Left renal cortex interstitium (tissue), 4 donors: ENCODE results near the gene GALNT13. TPM values are rescaled to one million over a fixed set of nuclear protein-coding genes. Genes with fewer than 3 reads are reported as not detected.

Source experiments
- DNase-seq, 4 donors: peaks; one replicate each; pipeline ENCODE4 v3.0.0-alpha.2; 2013; ENCODE audit warnings: low read depth in 4 of 4, low spot score in 2 of 4, missing footprints in 1 of 4
- polyA plus RNA-seq, 4 donors: library from polyadenylated mRNA; unstranded; fragments of 120-200 nt; gene quantifications; one replicate each; pipeline ENCODE4 v1.2.1, GENCODE V29; 2013; ENCODE audit not compliant: insufficient read length in 4 of 4

Gene GALNT13
- 1 to 10 TPM; 1.9 to 2.6 (median 2.4) TPM for polyA plus RNA-seq

DNA sequence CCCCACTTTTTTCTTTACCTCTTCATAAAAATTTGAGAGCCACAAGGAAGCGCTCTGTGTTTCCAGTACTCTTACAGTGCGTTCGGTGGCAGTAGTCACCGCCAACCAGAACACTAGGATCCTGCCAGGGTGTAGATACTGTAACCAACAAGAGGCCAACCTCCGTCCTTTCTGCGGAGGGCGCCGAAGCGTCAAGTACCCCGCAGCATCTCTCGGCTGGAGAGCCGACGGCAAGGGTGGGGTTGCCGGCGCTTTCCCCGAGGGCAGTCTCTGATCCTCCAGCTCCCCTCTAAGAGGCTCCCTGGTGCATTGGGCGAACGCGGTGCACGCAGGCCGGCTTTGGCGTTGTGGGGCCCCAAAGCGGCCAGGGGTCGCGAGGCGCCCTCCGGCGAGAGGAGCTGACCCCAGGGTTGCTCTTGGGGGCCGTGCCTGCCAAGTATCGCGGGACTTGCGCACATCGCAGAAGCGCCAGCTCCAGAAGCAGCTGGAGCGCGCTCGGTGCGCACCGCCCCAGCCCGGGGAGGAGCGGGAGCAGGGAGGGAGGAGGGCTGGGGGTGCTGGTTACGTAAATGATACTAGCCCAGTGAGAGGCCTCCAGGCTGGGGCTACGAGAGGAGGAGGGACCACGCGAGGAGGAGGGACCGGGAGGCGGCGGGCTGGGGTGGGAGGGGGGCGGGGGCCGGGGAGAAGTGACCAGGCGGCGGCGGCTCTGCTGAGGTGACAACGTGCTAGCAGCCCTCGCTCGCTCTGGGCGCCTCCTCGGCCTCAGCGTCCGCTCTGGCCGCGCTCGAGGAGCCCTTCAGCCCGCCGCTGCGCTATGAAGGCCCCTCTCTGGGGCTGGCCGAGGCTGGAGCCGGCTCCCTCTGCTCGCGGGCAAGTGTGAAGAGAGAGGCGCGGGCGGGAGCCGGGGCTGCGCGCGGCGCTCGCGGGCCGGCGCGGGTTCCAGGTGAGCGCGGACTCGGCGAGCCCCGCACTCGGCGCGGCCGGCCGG lies at the start of gene GALNT13:
TSS of gene GALNT13 (plus strand) at position 692 of the 991 bp plus-strand sequence.
- peak in 1 of 4 donors; percentile 22 for DNase-seq

DNA sequence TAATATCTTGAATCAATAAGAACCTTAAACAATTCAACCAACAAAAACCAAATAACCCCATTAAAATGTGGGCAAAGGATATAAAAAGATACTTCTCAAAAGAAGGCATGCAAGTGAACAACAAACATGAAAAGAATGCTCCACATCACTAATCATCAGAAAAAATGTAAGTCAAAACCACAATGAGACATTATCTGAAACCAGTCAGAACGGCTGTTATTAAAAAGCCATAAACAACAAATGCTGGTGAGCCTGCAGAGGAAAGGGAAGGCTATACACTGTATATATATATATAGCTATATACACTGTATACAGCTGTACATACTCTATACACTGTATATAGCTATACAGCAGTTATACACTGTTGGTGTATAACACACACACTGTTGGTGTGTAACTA lies 47.8 kb upstream of the GALNT13 start:
- no peak for DNase-seq

DNA sequence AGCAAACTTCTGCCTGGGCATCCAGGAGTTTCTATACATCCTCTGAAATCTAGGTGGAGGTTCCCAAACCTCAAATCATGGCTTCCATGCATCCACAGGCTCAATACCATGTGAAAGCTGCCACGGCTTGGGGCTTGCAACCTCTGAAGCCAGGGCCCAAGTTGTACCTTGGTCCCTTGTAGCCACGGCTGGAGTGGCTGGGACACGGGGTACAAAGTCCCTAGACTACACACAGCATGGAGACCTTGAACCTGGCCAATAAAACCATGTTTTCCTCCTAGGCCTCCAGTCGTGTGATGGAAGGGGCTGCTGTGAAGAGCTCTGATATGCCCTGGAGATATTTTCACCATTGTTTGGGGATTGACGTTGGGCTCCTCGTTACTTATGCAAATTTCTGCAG lies 43.4 kb upstream of the GALNT13 start:
- DNase-seq, result no peak

DNA sequence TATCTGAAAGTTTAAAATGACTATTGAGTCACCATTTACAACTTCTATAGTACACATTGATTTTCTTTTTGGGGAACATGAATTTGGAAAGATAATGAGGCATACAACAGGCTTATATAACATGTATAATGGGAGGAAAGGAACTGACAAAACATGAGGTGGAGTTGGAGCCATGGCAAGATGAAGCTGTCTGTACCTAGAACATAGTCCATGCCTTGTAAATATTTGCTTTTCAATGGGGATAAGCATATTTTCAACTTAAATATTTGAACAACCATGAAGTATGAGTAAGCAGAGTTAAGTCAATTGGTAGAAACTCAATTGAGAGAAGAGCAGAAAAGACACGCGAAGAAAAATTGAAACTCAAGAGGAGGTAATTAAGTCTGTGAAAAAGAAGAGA lies 37.1 kb upstream of the GALNT13 start:
- DNase-seq, result no peak

DNA sequence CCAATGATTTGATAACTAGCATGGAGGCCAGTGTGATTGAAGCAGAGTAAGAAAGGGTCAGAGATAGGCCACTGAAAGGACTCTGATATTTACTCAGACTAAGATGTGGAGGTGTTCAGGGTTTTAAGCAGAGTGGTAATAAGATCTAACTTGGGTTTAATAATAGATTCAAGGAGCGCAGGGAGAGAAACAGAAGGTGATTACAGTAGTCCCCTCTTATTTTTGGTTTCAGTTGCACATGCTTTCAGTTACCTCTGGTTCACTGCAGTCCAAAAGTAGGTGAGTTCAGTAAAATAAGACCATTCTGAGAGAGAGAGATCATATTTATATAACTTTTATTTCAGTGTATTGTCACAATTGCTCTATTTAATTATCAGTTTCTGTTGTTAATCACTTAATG lies 13.5 kb upstream of the GALNT13 start:
- no peak for DNase-seq

DNA sequence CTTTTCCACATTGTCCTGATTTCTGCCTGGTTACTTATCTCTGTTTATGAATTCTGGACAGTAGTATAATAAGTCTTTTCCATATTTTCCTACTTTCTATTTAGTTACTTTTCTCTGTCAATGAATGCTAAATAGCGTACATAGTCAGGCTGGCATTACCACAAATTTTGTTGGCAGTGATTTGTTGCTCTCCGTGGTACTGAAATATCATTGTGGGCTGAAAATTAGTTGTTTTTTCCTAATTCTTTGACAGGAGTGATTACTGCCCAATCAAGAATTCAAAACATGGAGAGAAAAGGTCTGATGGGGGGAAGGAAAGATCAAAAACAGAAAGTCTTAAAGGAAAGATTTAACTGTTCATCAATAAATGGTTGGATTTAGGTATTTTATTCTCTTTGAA lies 7.7 kb upstream of the GALNT13 start:
- DNase-seq, result no peak

DNA sequence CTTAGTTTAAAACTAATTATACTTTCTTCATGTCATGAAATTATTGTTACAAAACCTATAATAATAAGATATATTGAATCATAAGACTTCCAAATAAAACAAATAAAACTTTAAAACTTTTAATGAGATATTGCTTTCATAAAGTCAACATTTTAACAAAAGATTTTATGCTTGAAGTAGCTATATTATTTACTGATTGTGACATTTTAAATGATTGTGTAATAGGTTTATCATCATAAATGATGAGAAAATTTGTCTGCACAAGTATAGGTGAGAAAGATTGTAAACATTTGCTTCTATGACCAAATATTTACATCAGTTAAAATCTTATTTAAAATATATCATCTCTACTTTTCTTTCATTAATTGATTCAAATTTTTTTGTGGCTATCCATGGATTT lies 5.1 kb upstream of the GALNT13 start:
- no peak for DNase-seq

DNA sequence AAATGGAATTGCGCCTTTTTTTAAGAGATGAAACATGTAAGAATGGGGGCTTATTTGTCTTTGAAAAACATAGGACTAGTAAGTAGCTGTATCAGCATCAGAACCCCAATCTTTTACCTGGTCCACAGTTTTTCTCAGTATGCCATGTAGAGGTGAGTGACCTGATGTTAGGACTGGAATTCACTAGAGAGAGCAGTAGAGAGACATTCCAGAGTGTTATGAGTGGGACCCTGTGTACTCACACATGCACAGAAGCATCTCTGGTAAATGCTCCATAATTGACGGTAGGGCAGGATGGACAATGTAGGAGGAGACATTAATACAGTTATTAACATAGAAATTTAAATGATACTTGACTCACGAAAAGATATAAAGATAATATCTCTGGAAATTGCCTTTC lies 1.4 kb upstream of the GALNT13 start:
- no peak for DNase-seq

DNA sequence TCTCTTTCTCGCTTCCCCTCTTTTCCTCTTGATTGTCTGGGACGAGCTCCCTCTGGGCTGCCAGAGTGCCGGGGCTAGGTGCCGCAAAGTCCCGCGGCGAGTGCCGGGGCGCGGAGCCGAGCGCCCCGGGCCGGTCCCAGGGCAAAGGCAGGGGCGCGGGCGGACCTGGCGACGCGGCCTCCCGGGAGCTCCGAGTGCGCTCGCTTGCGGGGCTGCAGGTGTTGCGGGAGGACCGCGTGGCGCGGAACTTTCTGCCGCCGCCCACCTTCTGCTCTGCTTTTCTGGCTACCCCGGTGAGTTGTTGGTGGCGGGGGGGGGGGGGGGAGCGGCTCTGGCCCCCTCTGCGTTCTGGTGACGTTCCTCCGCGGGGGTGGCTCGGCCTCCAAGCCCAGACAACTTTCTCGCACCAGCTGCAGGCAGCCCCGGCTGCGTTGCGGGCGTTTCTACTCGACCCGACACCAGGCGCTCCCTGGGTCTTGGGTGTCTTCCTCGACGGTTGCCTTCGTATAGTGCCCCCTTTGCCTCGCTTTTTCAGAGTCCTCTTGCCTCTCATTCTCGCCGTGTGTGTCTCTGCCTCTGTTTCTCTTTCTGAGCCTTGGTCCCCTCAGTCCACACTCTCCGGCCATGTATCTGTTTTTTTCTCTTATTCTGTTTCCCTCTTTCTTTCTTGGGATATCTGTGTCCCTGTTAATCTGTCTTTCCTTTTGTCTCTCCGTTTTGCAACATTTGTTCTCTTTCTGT lies 759 bp downstream of the GALNT13 start:
- no peak for DNase-seq

DNA sequence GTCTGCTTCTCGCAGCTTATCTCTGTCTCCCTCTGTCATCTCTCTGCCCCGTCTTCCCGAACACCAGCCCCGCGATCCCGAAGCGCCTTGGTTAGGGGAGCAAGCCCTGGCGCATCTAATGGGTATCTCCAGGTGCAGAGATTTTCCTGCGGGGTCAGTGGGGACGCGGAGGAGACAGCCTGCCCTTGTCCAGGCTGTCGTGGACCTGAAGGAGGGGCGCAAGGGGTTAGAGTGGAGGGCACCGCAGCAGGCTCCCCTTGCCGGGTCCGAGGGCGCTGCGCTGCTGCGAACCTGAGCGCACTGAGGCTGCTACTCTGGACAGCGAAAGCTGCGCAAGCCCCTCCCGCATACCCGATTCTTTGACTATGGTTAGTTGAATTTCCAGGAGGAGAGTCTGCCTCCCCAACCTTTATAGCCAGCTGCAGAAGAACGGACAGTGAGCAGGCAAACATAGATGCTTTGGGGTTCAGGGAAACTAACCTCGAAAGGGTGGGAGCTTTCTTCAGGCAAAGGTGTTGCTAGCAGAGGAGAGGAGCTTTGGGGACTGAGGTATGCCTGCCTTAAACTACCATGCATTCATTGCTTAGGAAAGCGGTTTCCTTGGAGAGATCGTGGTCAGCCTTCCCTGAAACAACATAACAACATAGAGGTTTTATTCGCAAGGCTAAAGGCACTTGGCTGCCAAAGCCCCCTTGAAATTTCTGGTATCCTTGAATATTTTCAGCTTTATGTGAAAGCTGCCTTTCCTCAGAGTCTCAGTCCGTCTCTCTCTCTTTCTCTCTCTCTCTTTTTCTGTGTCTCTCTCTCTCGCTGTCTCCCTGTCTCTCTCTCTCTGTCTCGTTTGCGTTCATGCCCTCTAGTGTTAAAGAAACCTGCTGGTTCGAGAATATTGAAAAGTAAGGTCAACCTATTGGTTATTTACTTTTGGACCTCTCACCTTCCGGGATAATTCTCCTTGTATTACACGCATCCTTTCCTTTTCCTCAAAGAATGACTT lies 1.6 kb downstream of the GALNT13 start:
- DNase-seq, result no peak

DNA sequence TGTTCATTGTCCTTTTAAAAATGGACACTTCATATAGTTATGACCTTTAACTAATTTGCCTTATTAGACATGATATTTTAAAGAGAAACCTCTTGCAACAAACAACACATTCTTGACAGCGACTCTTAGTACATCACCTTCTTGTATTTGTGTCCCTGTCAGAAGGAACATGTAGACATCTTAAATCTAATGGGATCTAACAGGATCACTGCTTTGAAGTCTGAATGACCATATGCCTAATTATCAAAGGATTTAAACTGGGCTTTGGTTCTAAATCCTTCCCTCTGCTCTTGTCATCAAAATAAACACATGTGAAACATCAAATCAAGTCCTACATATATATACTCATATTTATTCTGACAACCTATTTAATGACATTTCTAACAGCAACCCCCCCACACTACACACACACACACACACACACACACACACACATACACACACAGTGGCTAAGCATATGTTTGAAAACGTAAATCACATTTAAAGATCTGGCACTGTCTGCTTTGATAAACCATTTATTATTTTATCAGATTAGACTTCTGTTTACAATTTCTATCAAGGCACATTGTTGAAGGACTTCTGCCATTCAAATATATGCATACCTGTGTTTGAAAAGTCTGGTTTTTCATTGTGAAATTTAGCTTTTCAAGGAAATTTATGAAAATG lies 4.2 kb downstream of the GALNT13 start:
- no peak for DNase-seq

DNA sequence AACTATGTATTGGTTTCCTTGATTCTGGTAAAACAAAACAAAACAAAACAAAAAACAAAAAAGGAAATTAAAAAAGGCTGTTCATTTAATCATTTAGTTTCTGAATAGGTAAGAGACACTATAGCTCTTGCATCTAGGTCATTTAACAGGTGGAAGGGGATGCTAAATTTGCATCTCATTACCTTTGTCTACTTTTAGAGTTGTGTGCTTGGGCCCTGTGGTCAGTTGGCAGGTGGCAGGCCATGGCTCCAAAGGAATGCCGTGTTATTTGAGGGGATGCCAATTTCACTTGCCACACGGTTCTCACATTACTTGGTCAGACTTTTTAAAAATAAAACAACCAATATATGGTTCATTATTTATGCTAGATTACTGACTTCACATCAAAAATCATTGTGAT lies 9.2 kb downstream of the GALNT13 start:
- DNase-seq, result no peak

DNA sequence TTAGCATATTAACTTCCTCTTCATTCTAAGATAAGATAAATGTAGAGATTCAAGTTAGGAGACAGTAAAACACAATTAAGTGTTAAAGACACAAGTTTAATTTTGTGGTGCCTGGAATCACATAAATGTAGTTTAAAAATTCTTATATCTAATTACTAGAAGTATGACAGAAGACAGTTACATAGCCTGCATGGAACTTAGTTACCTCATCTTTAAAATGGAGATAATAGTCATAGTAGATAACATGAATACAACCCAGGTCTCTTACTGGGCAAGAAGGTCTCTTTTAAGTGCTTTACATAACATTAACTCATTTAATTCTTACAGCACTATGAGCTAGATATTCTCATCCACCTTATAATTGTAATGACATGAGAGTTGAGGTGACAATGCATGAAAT lies 15.1 kb downstream of the GALNT13 start:
- DNase-seq, result no peak

DNA sequence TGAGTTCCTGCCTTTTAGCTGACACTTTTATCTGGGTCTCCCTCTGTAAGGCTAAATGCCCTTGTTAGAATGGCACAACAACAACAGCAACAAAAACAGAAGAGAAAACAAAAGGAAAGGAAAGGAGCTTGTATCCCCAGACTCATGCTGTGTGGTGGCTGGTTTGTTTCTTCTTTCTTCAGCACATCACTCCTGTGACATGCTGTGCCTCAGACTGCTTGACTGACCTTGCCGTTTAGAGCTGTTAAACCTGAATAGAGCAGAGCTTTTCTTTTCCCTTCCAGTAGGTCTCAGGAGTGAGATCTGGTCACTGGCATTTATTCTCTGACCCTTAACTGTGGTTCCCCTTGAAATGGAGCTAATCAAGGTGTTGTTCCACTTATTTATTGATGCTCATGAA lies 18.9 kb downstream of the GALNT13 start:
- no peak for DNase-seq

DNA sequence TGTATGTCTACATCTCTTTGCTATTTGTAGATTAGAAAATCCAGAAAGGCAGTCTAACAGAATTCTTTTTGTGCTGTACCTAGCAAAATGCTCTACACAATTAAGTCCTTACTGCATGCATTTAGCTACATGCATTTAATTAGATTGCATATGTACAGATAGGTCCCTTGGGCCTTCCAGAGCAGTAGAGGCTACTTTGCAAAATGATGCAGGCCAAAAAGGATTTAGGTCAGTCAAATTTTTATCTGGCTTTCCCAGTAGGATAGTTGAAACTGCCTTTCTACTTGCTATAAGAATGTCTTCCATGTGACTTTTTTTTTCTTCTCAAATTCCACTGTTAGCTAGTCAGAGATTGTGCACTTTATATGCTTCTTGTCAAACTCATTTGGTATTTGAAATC lies 19.3 kb downstream of the GALNT13 start:
- DNase-seq, result no peak

DNA sequence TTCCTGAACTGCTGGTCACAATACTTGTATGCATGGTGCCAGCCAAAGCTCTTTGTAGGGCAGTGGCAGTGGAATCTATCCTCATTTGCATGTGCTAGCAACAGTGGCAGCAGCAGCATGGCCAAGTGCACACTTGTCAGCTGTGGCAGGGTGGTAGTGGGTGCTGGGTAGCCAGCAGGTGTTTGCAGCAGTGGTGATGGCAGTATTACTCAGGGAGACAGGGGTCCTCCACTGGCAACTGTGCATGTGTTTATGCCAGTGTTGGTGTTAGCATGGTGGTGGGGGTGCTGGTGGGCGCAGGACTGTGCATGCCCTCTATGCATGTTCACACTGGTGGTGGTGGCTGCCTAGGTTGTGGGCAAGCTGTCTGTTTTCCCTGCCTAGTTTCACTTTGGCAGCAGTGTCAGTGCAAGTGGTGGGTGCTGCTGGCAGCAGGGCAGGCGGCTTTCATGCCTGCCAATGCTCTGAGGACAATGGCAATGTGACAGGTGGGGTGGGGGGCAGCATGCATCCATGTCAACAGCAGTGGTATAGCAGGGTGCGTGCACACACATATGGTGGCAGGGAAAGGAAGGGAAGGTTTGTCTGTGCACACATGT lies 41.2 kb downstream of the GALNT13 start:
- no peak for DNase-seq

DNA sequence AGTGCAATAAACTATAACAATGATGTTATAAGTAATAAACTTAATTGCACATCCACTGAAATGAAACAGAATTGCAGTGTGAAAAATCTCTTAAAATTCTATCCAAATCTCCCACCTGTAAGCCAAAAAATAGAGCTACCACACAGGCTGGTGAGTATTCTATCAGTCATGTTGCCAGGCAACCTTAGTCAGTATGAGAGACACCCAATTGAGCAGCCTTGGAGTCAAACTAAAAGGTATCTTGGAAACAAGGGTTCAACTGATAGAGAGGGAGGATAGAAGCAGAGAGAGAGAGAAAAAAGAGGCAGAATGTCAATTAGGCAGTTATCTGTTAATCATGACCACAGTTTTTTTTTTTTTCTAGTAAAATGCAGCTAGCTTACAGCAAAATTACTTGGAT lies 45.8 kb downstream of the GALNT13 start:
- no peak for DNase-seq

DNA sequence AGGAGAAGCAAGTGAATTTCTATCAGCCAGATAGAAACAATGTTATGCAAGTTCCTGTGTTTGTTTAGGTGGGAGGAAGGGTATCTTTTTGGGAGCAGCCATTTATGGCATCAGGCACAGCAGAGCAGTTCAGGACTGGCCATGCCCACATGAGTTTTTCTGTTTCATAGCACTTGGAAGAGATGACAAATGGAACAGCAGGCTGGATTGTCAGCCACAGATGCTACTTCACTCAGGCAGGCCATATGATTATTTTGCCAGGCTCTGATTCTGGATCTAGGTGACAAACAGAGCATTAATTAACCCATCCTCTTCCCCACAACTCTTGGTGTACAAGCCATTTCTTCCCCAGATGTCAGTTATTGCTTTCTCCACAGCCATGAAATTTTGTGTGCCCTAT lies 63.8 kb downstream of the GALNT13 start:
- DNase-seq, result no peak

DNA sequence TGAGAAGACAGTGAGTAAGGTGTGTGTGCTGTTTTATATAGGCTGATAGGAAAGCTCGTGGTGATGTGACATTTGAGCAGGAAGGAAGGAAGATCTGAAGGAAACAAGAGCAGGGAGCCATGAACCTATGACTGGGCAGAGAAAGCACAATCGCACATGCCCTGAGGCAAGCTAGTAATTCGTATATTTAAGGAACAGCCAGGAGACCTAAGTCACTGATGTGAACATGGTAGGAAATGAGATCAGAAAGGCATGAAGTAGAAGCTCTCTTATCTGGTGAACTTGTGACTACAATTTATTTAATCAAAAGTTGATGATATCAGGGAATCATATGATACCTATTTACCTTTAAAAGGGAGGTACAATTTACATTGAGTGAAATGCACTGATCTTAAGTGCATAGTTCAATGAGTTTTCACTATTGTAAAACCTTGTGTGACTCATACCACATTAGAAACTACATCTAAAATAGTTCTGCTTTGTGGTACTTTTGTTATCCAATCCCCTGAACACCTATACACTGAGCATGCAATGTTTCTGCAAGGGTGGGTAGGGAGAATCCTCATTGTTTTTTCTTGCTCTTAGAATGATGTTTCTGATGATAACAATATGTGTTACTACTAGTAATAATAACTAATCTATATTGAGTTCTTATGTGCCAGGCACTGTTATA lies 67.5 kb downstream of the GALNT13 start:
- DNase-seq, result peak in 1 of 4 donors; percentile 13
